H1 (cell line): ENCODE data around the gene BNC2. TPM values are rescaled to one million over a fixed set of nuclear protein-coding genes. Genes with fewer than 3 reads are reported as not detected.

Experiments
- CTCF ChIA-PET: fragments of 300-600 bp; sonication (Branson Sonifier 250); formaldehyde crosslinking; loops from one replicate; lab custom pipeline; 2021; ENCODE audit not compliant: partially characterized antibody; lab: Charles Lee
- POLR2A ChIA-PET: fragments of 300-600 bp; sonication (Branson Sonifier 250); formaldehyde crosslinking; loops from one replicate; lab custom pipeline; 2021; ENCODE audit warnings: inconsistent platforms; ENCODE audit not compliant: partially characterized antibody; lab: Charles Lee
- DNase-seq, 2 experiments: peaks; one replicate each; pipeline versions ENCODE4 v3.0.0 to v3.0.0-alpha.2; 2010 to 2022; ENCODE audit warnings: low spot score in 2 of 2, low read depth in 1 of 2, mixed read lengths in 1 of 2
- FAIRE-seq: peaks from 2 replicates; lab custom pipeline; 2011; peaks lifted over from hg19 to GRCh38; lab: Jason Lieb, UNC
- H2AFZ ChIP-seq: 2 replicates; pipeline ENCODE4 v1.8.1; 2012; ENCODE audit warnings: low read length, inconsistent platforms
- H2AK5ac ChIP-seq: 2 replicates; pipeline ENCODE4 v1.6.1; 2013; ENCODE audit warnings: low read depth, low read length
- H2BK120ac ChIP-seq: replicated peaks from 2 replicates; pipeline ENCODE3; 2013; ENCODE audit warnings: low read depth, low read length, inconsistent platforms
- H2BK12ac ChIP-seq: 2 replicates; pipeline ENCODE4 v1.6.1; 2013; ENCODE audit warnings: low read depth, low read length
- H2BK15ac ChIP-seq: 2 replicates; pipeline ENCODE4 v1.6.1; 2013; ENCODE audit warnings: low read length
- H2BK20ac ChIP-seq: 2 replicates; pipeline ENCODE4 v1.6.1; 2013; ENCODE audit warnings: low read length
- H2BK5ac ChIP-seq: 2 replicates; pipeline ENCODE4 v1.6.1; 2013; ENCODE audit warnings: low read depth, low read length
- H3K14ac ChIP-seq: 2 replicates; pipeline ENCODE4 v1.6.1; 2013; ENCODE audit warnings: inconsistent platforms; ENCODE audit not compliant: insufficient read length
- H3K18ac ChIP-seq: 2 replicates; pipeline ENCODE4 v1.6.1; 2013; ENCODE audit warnings: low read length; ENCODE audit errors: extremely low read depth
- H3K23ac ChIP-seq: 2 replicates; pipeline ENCODE4 v1.6.1; 2013; ENCODE audit warnings: inconsistent platforms; ENCODE audit not compliant: insufficient read length
- H3K23me2 ChIP-seq: 2 replicates; pipeline ENCODE4 v1.6.1; 2013; ENCODE audit warnings: low read depth, low read length
- H3K27ac ChIP-seq: 2 replicates; pipeline ENCODE4 v1.6.1; 2011; ENCODE audit warnings: low read depth, low read length, inconsistent platforms
- H3K27me3 ChIP-seq, 4 experiments: replicated peaks in 1 of 4; 1 replicate in 1 of 4; 2 replicates in 3 of 4; pipeline versions ENCODE4 v1.6.1 to v1.8.1; 2011 to 2013; ENCODE audit warnings: low read length in 3 of 4, mild to moderate bottlenecking in 3 of 4, inconsistent platforms in 2 of 4, mixed read lengths in 2 of 4, moderate library complexity in 1 of 4; ENCODE audit not compliant: control insufficient read depth in 3 of 4, insufficient read depth in 3 of 4; ENCODE audit errors: extremely low read depth in 1 of 4
- H3K36me3 ChIP-seq, 4 experiments: 2 replicates each; pipeline versions ENCODE4 v1.6.1 to v1.8.1; 2011 to 2013; ENCODE audit warnings: mild to moderate bottlenecking in 4 of 4, low read length in 3 of 4, moderate library complexity in 2 of 4, control low read depth in 1 of 4, inconsistent platforms in 1 of 4; ENCODE audit not compliant: insufficient read depth in 4 of 4, control insufficient read depth in 2 of 4
- H3K4ac ChIP-seq: replicated peaks from 2 replicates; pipeline ENCODE3; 2013; ENCODE audit warnings: low read length, low read depth, mixed read lengths, inconsistent platforms; ENCODE audit not compliant: insufficient read length
- H3K4me1 ChIP-seq, 4 experiments: replicated peaks in 1 of 4; 1 replicate in 1 of 4; 2 replicates in 3 of 4; pipeline versions ENCODE4 v1.6.1 to v1.8.1; 2011 to 2013; ENCODE audit warnings: low read length in 3 of 4, inconsistent platforms in 2 of 4, mixed read lengths in 1 of 4; ENCODE audit not compliant: insufficient read depth in 4 of 4, control insufficient read depth in 3 of 4
- H3K4me2 ChIP-seq, 2 experiments: 2 replicates each; pipeline versions ENCODE4 v1.6.1 to v1.8.1; 2011 to 2013; ENCODE audit warnings: low read depth in 2 of 2, low read length in 2 of 2, control low read depth in 1 of 2, inconsistent platforms in 1 of 2, mild to moderate bottlenecking in 1 of 2; ENCODE audit not compliant: insufficient read depth in 1 of 2
- H3K4me3 ChIP-seq, 4 experiments: fragments of 200-600, 300-600 bp in 1 of 4; sonication (generic), shearing (Covaris generic), sonication (Bioruptor Twin) in 1 of 4; 2 replicates each; pipeline versions ENCODE4 v1.5.1 to v1.8.1; 2011 to 2016; ENCODE audit warnings: low read length in 4 of 4, low read depth in 3 of 4, control low read depth in 2 of 4, inconsistent platforms in 2 of 4, mild to moderate bottlenecking in 2 of 4, mixed read lengths in 1 of 4, moderate library complexity in 1 of 4; ENCODE audit not compliant: insufficient read depth in 2 of 4; ENCODE audit errors: extremely low read depth in 1 of 4
- H3K56ac ChIP-seq: replicated peaks from 2 replicates; pipeline ENCODE3; 2013; ENCODE audit warnings: low read depth, mild to moderate bottlenecking, mixed read lengths, low read length, inconsistent platforms; ENCODE audit not compliant: insufficient read length
- H3K79me1 ChIP-seq: 2 replicates; pipeline ENCODE4 v1.6.1; 2013; ENCODE audit warnings: low read depth, low read length, control low read depth
- H3K79me2 ChIP-seq, 2 experiments: 2 replicates each; pipeline versions ENCODE4 v1.6.1 to v1.8.1; 2012 to 2013; ENCODE audit warnings: low read length in 2 of 2, mild to moderate bottlenecking in 2 of 2, inconsistent platforms in 1 of 2; ENCODE audit not compliant: insufficient read depth in 2 of 2, control insufficient read depth in 1 of 2
- H3K9ac ChIP-seq, 4 experiments: replicated peaks in 1 of 4; 1 replicate in 1 of 4; 2 replicates in 3 of 4; pipeline versions ENCODE4 v1.6.1 to v1.8.1; 2011 to 2013; ENCODE audit warnings: low read depth in 3 of 4, low read length in 3 of 4, control low read depth in 2 of 4, mild to moderate bottlenecking in 2 of 4, moderate library complexity in 2 of 4, inconsistent platforms in 1 of 4; ENCODE audit errors: extremely low read depth in 1 of 4
- H3K9me3 ChIP-seq, 2 experiments: 2 replicates each; pipeline versions ENCODE4 v1.6.1 to v1.8.1; 2012 to 2013; ENCODE audit warnings: mild to moderate bottlenecking in 2 of 2, moderate library complexity in 2 of 2, control low read depth in 1 of 2, inconsistent platforms in 1 of 2, low read depth in 1 of 2, low read length in 1 of 2, mixed read lengths in 1 of 2; ENCODE audit not compliant: insufficient read depth in 2 of 2
- H4K20me1 ChIP-seq, 2 experiments: replicated peaks in 1 of 2; 2 replicates each; pipeline versions ENCODE3 to v1.8.1; 2011 to 2013; ENCODE audit warnings: inconsistent platforms in 2 of 2, low read length in 2 of 2, mild to moderate bottlenecking in 1 of 2; ENCODE audit not compliant: insufficient read depth in 2 of 2, control insufficient read depth in 1 of 2
- H4K5ac ChIP-seq: 2 replicates; pipeline ENCODE4 v1.6.1; 2013; ENCODE audit warnings: low read length, low read depth, mixed read lengths, inconsistent platforms; ENCODE audit not compliant: insufficient read length
- H4K8ac ChIP-seq: 2 replicates; pipeline ENCODE4 v1.8.0; 2013; ENCODE audit warnings: mild to moderate bottlenecking, moderate library complexity, low read length, inconsistent platforms; ENCODE audit not compliant: insufficient read depth; ENCODE audit errors: extremely low read depth
- H4K91ac ChIP-seq: replicated peaks from 2 replicates; pipeline ENCODE3; 2013; ENCODE audit warnings: low read length, mixed read lengths, inconsistent platforms; ENCODE audit not compliant: insufficient read length
- EGR1 ChIP-seq: IDR thresholded peaks from 2 replicates; pipeline ENCODE4 v1.6.1; 2011; ENCODE audit warnings: low read depth, low read length, borderline replicate concordance
- WGBS, 2 experiments: shearing (Covaris generic) in 1 of 2; methylation state at CpG; one replicate each; pipeline versions ENCODE4 v1.1.6 to v1.1.7; 2013 to 2015; ENCODE audit warnings: low lambda C conversion rate in 2 of 2, mixed read lengths in 2 of 2, inconsistent platforms in 1 of 2, low coverage in 1 of 2, missing lambda C conversion rate in 1 of 2; ENCODE audit not compliant: insufficient replicate concordance in 2 of 2, insufficient coverage in 1 of 2, insufficient read length in 1 of 2; ENCODE audit errors: extremely low coverage in 1 of 2, missing lambda C conversion rate in 1 of 2; 5-methylcytosine and 5-hydroxymethylcytosine counted together
- polyA plus RNA-seq, 7 experiments: library from polyadenylated mRNA; depleted of rRNA in 3 of 7; stranded (reverse) in 5 of 7; unstranded in 2 of 7; fragments of >200 nt in 5 of 7; fragments of 200-250 nt in 2 of 7; gene quantifications; 1 replicate in 5 of 7; 2 replicates in 1 of 7; 4 replicates in 1 of 7; pipeline versions ENCODE4 v1.2.1 to v1.2.3, GENCODE V29; 2011 to 2013; ENCODE audit warnings: missing spikeins in 2 of 7, mixed read lengths in 2 of 7
- total RNA-seq: library from RNA; stranded (reverse); fragmentation: NEBNext Ultra II Directional; extraction: Animal tissue kit (Norgen Biotek cat#: 25700); gene quantifications from 2 replicates; pipeline ENCODE4 v1.2.1, GENCODE V29; 2021
- TF ChIP-seq, protein P1 (sequence below), 3 experiments: IDR thresholded peaks; 1 replicate in 2 of 3; 2 replicates in 1 of 3; pipeline versions ENCODE4 v1.5.1 to v1.6.1; 2011; ENCODE audit warnings: low read length in 3 of 3, mild to moderate bottlenecking in 3 of 3, inconsistent platforms in 2 of 3, low read depth in 1 of 3, moderate library complexity in 1 of 3; ENCODE audit not compliant: insufficient read depth in 1 of 3; ENCODE audit errors: control extremely low read depth in 1 of 3

The BNC2 gene
- total and polyA plus RNA-seq, 2 of the 8 experiments (the other 6 are each of a cell fraction or from before 2014, with no cell fraction given), result 16.0 to 26.8 TPM

DNA sequence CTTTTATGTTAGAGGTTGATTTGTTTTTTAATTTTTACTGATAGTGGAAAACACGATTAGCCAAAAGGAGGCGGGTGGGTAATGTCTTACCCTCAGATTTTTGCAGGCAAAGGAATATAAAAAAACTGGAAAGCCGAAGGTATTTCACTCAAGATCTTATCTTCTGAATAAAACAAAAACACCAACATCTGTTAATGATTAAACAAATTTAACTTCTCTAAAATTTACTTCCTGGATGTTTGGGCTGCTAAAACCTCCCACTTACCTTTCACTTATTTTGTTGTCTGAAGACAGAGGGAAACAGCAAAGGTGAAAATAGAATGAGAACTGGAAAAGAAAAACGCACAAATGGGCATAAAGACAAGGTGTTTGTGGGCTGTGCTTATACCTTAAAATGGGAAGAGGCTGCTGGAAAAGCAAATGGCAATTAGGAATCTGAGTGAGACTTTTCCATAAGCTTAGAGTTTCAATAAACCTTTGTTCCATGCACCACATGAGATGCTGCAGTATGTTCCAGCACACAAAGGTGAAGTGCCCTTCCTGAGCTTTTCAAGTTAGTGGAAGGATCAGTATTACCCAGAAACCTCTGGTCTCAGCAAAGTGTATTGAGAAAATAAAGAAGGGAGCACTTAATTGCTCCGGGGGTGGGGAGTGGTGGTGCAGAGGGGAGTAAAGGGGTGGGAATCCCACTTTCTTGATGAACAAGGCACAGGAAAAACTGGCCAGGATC, 298.3 kb downstream of the BNC2 start:
- H3K4me1 ChIP-seq, result peaks cover 0 to 21% (median 11%) of the 10 kb centered on the region in 4 experiments; a peak in 3 of 7 replicates

More for the DNA sequence above, 298.3 kb downstream of the BNC2 start:
- ChIA-PET CTCF (no interaction called here), POLR2A (no interaction called here)
- H2BK20ac ChIP-seq, result no peak overlapping the region
- no peak overlapping the region for H3K9ac ChIP-seq
- FAIRE-seq (peak; percentile 86), DNase-seq (no peak)
- H3K9me3 ChIP-seq, result no peaks in the 10 kb centered on the region
- no peak overlapping the region for H2AK5ac ChIP-seq
- H2BK120ac ChIP-seq, result no peak overlapping the region
- no peak overlapping the region for H3K4ac ChIP-seq
- no peak overlapping the region for H4K8ac ChIP-seq
- H2BK12ac ChIP-seq, result no peak overlapping the region
- TF ChIP-seq, protein P1, sequence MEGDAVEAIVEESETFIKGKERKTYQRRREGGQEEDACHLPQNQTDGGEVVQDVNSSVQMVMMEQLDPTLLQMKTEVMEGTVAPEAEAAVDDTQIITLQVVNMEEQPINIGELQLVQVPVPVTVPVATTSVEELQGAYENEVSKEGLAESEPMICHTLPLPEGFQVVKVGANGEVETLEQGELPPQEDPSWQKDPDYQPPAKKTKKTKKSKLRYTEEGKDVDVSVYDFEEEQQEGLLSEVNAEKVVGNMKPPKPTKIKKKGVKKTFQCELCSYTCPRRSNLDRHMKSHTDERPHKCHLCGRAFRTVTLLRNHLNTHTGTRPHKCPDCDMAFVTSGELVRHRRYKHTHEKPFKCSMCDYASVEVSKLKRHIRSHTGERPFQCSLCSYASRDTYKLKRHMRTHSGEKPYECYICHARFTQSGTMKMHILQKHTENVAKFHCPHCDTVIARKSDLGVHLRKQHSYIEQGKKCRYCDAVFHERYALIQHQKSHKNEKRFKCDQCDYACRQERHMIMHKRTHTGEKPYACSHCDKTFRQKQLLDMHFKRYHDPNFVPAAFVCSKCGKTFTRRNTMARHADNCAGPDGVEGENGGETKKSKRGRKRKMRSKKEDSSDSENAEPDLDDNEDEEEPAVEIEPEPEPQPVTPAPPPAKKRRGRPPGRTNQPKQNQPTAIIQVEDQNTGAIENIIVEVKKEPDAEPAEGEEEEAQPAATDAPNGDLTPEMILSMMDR (IDR thresholded peaks at IDR 0.05; ENCODE audit: control extremely low read depth in 1 of 3, insufficient read depth in 1 of 3, low read depth in 1 of 3, low read length in 3 of 3), result no peak
- no peak for TF ChIP-seq EGR1
- WGBS, 2 experiments, result 82% methylated on average over 5 of the region's 5 CpGs; no CpG with 5 or more reads in 1 of the 2 experiments
- 0 out of 4 replicates have a peak, but pooled peaks cover 0 to 3% of the 10 kb centered on the region in 2 experiments for H3K79me2 ChIP-seq
- no peak overlapping the region for H3K4me3 ChIP-seq
- no peaks in the 10 kb centered on the region for H3K27me3 ChIP-seq
- no peak overlapping the region for H3K27ac ChIP-seq
- H2BK5ac ChIP-seq, result no peak overlapping the region
- H3K79me1 ChIP-seq, result no peaks in the 10 kb centered on the region
- no peak overlapping the region for H3K14ac ChIP-seq
- H2AFZ ChIP-seq, result no peak overlapping the region
- no peak overlapping the region for H3K23ac ChIP-seq
- H4K91ac ChIP-seq, result no peak overlapping the region
- no peaks in the 10 kb centered on the region for H3K36me3 ChIP-seq
- H3K4me2 ChIP-seq, result no peak overlapping the region
- no peak overlapping the region for H2BK15ac ChIP-seq
- no peak overlapping the region for H3K18ac ChIP-seq
- no peaks in the 10 kb centered on the region for H3K23me2 ChIP-seq
- H4K5ac ChIP-seq, result no peak overlapping the region
- no peaks in the 10 kb centered on the region for H4K20me1 ChIP-seq
- H3K56ac ChIP-seq, result no peak overlapping the region
